Coronary artery (tissue), 2 donors: Measurements from ENCODE around the gene PCDH1.

Experiments
- DNase-seq: peaks from one replicate; pipeline ENCODE4 v3.0.0-alpha.2; 2017; ENCODE audit warnings: low spot score
- H3K27ac ChIP-seq, 2 donors: fragments of 200-600 bp; sonication (generic); one replicate each; pipeline ENCODE4 v1.5.1; 2016 to 2019
- H3K4me3 ChIP-seq: fragments of 200-600 bp; sonication (generic); 2 replicates; pipeline ENCODE4 v1.5.1; 2016; ENCODE audit warnings: mild to moderate bottlenecking, moderate library complexity
- CTCF ChIP-seq: fragments of 200-600 bp; sonication (generic); IDR thresholded peaks from one replicate; pipeline ENCODE4 v1.5.1; 2019; ENCODE audit warnings: antibody characterized with exemption

Gene PCDH1

GRCh38 chr5:141867139-141867538 lies 11.1 kb downstream of the PCDH1 start:
- Histone ChIP-seq H3K27ac (no peak overlapping the region), H3K4me3 (no peak overlapping the region)
- no peak for DNase-seq
- TF ChIP-seq CTCF: no peak

- H3K27ac ChIP-seq: no peak overlapping the region
- TF ChIP-seq CTCF: no peak
- DNase-seq: no peak
- no peak overlapping the region for H3K4me3 ChIP-seq
Observed at GRCh38 chr5:141866096-141866495, 12.1 kb downstream of the PCDH1 start.

DNA sequence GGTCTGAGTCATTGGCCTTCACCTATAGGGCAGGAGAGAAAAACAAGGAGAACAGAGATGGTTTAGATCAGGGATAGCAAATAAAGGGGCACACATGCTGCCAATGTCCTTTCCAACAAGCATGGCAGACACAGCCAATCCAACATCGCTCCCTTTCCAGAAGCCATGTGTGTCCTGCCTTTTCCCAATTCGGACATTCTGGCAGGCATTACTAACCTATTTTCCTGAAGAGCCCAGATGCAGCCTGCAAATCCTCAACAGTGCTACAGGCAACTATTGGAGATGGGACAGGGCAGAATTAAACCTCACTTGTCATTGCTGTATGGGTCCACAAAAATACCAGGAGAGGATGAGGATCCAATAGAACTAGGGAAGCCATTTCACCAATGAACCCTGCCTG lies 12.8 kb downstream of the PCDH1 start:
- H3K27ac ChIP-seq: no peak overlapping the region
- TF ChIP-seq CTCF: no peak
- no peak for DNase-seq
- no peak overlapping the region for H3K4me3 ChIP-seq

DNA sequence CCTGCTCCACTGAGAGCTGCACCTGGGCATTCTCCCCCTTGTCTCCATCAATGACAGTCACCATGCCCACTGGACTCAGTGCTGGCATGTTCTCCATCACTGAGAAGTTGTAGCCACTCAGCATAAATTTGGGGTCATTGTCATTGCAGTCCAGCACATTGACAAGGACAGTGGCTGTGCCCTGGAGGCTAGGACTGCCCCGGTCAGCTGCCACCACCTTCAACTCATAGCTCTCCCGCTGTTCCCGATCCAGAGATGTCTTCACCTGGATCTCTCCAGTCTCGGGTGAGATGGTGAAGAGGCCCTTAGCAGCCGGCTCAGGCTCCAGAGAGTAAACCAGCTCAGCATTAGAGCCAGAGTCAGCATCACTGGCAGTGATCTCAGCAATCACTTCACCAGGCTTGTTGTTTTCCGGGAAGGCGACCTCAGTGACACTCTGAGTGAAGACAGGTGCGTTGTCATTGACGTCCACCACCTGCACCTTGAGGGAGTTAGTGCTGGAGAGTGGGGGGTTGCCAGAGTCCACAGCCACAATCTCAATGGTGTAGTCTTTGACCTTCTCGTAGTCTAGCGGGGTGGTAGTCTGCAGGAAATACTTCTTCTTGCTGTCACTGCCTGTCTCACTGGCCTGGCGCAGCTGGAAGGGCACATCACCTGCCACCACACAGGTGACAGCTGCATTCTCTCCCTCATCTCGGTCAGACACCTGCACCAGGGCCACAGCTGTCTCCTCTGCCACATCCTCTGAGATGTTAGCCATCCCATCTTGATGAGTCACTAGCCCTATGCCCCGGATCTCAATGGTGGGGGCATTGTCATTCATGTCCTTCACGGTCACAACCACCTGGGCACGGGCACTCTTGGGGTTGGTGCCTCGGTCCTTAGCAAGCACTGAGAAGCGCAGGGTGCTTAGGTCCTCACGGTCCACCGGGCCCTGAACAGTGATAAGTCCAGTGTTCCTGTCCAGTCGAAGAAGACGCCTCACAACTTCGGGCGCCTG lies 13.5 kb downstream of the PCDH1 start:
- no peak overlapping the region for H3K4me3 ChIP-seq
- no peak for DNase-seq
- no peak overlapping the region for H3K27ac ChIP-seq
- TF ChIP-seq CTCF: no peak

DNA sequence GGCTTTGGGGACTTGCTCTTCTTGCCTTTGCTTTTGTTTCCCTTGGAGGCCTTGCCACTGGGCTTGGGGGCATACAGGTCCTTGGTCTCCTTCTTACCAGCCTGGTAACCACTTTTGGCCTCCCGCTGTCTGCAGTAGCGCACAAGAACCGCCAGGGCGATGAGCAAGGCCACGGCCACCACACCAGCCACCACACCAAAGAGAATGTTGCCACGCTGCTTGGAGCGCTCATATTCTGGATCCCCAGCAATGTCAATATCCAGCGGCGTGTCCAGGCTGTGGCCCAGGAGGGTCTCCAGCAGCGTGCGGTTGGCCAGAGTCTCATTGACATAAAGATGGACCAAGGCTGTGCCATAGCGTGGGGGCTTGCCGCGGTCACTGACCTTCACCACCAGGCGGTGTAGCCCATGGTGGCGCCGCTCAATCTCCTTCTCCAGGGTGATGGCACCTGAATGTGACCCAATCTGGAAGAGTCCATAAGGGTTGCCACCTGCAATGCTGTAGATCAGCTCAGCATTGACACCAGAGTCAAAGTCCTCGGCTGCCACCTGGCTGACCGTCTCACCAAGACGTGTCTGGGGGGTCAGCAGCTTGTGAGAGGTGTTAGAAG lies 14.5 kb downstream of the PCDH1 start:
- H3K4me3 ChIP-seq: no peak overlapping the region
- no peak for TF ChIP-seq CTCF
- H3K27ac ChIP-seq: no peak overlapping the region
- no peak for DNase-seq

- Histone ChIP-seq H3K4me3 (no peak overlapping the region), H3K27ac (no peak overlapping the region)
- TF ChIP-seq CTCF: no peak
- no peak for DNase-seq
Observed at GRCh38 chr5:141862936-141863543, 15.2 kb downstream of the PCDH1 start.
